Measurements from ENCODE around the gene ZFP36.

DNA sequence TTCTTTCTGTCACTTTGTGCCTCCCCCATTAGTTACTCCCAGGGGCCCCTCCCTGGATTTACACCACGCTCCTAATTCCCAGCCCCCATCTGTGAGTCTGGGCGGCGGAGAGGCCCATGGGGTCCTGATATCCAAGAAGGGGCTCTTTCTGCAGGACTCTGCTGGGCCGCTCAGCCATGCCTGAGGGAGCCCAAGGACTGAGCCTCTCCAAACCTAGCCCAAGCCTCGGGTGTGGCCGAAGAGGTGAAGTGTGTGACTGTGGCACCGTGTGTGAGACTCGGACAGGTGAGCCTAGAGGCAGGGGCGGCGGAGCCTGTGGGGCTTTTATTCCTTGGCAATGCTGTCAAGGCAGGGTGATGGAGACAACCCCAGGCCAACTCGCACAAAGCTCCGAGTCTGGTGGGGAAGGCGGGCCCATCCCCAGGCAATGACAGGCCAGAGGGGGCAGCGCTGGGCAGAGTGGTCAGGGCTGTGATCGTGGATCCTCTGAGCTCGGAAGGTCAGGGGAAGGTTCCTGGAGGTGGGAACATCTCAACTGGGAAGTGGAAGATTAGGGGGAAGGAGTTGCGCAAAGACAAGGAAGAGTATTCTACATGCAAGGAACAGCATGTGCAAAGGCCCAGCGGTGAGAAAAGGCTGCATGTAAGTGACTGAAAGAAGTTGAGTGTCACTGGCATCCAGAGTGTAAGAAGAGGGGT lies 7.4 kb downstream of the ZFP36 start:
- no peak for TF ChIP-seq POLR2A (IDR thresholded peaks at IDR 0.05)
- TF ChIP-seq, protein P1, sequence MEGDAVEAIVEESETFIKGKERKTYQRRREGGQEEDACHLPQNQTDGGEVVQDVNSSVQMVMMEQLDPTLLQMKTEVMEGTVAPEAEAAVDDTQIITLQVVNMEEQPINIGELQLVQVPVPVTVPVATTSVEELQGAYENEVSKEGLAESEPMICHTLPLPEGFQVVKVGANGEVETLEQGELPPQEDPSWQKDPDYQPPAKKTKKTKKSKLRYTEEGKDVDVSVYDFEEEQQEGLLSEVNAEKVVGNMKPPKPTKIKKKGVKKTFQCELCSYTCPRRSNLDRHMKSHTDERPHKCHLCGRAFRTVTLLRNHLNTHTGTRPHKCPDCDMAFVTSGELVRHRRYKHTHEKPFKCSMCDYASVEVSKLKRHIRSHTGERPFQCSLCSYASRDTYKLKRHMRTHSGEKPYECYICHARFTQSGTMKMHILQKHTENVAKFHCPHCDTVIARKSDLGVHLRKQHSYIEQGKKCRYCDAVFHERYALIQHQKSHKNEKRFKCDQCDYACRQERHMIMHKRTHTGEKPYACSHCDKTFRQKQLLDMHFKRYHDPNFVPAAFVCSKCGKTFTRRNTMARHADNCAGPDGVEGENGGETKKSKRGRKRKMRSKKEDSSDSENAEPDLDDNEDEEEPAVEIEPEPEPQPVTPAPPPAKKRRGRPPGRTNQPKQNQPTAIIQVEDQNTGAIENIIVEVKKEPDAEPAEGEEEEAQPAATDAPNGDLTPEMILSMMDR (IDR thresholded peaks at IDR 0.05), result no peak

Data from prostate gland (tissue), 2 donors.